H9 (cell line): ENCODE results near the gene ZKSCAN2. TPM values are rescaled to one million over a fixed set of nuclear protein-coding genes. Genes with fewer than 3 reads are reported as not detected.

Experiments
- DNase-seq: peaks from one replicate; pipeline ENCODE4 v3.0.0-alpha.2; 2017
- H2AFZ ChIP-seq: one replicate; pipeline ENCODE4 v1.6.1; 2013; ENCODE audit warnings: mild to moderate bottlenecking, low read length, control low read depth, moderate library complexity
- H2AK5ac ChIP-seq: 2 replicates; pipeline ENCODE4 v1.6.1; 2013; ENCODE audit warnings: low read length, control low read depth, mixed read lengths; ENCODE audit not compliant: insufficient read length
- H2BK120ac ChIP-seq: one replicate; pipeline ENCODE4 v1.6.1; 2013; ENCODE audit warnings: low read depth, mild to moderate bottlenecking, low read length, control low read depth, inconsistent platforms; ENCODE audit not compliant: poor library complexity, severe bottlenecking
- H2BK12ac ChIP-seq: 2 replicates; pipeline ENCODE4 v1.6.1; 2013; ENCODE audit warnings: low read length, control low read depth, mixed read lengths, low read depth; ENCODE audit not compliant: insufficient read length
- H2BK15ac ChIP-seq: 2 replicates; pipeline ENCODE4 v1.6.1; 2013; ENCODE audit warnings: low read depth, low read length, control low read depth
- H2BK20ac ChIP-seq: one replicate; pipeline ENCODE4 v1.6.1; 2013; ENCODE audit warnings: low read depth, mild to moderate bottlenecking, low read length, control low read depth, inconsistent platforms; ENCODE audit not compliant: poor library complexity, severe bottlenecking
- H2BK5ac ChIP-seq: 2 replicates; pipeline ENCODE4 v1.6.1; 2013; ENCODE audit warnings: low read length, control low read depth, mixed read lengths; ENCODE audit not compliant: insufficient read length
- H3K14ac ChIP-seq: 2 replicates; pipeline ENCODE4 v1.6.1; 2013; ENCODE audit warnings: low read length, control low read depth; ENCODE audit not compliant: insufficient read depth
- H3K18ac ChIP-seq: 2 replicates; pipeline ENCODE4 v1.6.1; 2013; ENCODE audit warnings: low read depth, mild to moderate bottlenecking, mixed read lengths, low read length, control low read depth; ENCODE audit not compliant: insufficient read length
- H3K23ac ChIP-seq: 2 replicates; pipeline ENCODE4 v1.6.1; 2013; ENCODE audit warnings: low read length, control low read depth, mixed read lengths, low read depth; ENCODE audit not compliant: insufficient read length
- H3K23me2 ChIP-seq: 2 replicates; pipeline ENCODE4 v1.6.1; 2013; ENCODE audit warnings: low read depth, mild to moderate bottlenecking, mixed read lengths, low read length, control low read depth; ENCODE audit not compliant: insufficient read length, poor library complexity, severe bottlenecking
- H3K27ac ChIP-seq: 2 replicates; pipeline ENCODE4 v1.5.1; 2013; ENCODE audit warnings: low read length, control low read depth, mixed read lengths, low read depth; ENCODE audit not compliant: insufficient read length
- H3K27me3 ChIP-seq: 2 replicates; pipeline ENCODE4 v1.6.1; 2013; ENCODE audit warnings: low read length, control low read depth, inconsistent platforms; ENCODE audit not compliant: insufficient read depth
- H3K4ac ChIP-seq: 2 replicates; pipeline ENCODE4 v1.6.1; 2013; ENCODE audit warnings: low read depth, mild to moderate bottlenecking, control low read depth, inconsistent platforms, low read length, moderate library complexity
- H3K4me1 ChIP-seq: 2 replicates; pipeline ENCODE4 v1.6.1; 2013; ENCODE audit warnings: low read length, control low read depth, inconsistent platforms; ENCODE audit not compliant: insufficient read depth
- H3K4me2 ChIP-seq: 2 replicates; pipeline ENCODE4 v1.6.1; 2013; ENCODE audit warnings: low read length, control low read depth, mixed read lengths; ENCODE audit not compliant: insufficient read length, insufficient read depth
- H3K56ac ChIP-seq: 2 replicates; pipeline ENCODE4 v1.6.1; 2013; ENCODE audit warnings: low read depth, mild to moderate bottlenecking, mixed read lengths, low read length, control low read depth; ENCODE audit not compliant: insufficient read length
- H3K79me1 ChIP-seq: 2 replicates; pipeline ENCODE4 v1.6.1; 2013; ENCODE audit warnings: low read depth, mild to moderate bottlenecking, moderate library complexity, low read length, control low read depth, inconsistent platforms; ENCODE audit not compliant: insufficient read depth, poor library complexity, severe bottlenecking
- H3K79me2 ChIP-seq: 2 replicates; pipeline ENCODE4 v1.6.1; 2013; ENCODE audit warnings: low read length, control low read depth, inconsistent platforms; ENCODE audit not compliant: insufficient read depth
- H3K9ac ChIP-seq: 2 replicates; pipeline ENCODE4 v1.6.1; 2013; ENCODE audit warnings: low read length, control low read depth, mixed read lengths; ENCODE audit not compliant: insufficient read length; ENCODE audit errors: extremely low read depth
- H3K9me3 ChIP-seq: one replicate; pipeline ENCODE4 v1.6.1; 2013; ENCODE audit warnings: low read depth, low read length, inconsistent platforms; ENCODE audit not compliant: control insufficient read depth
- H3T11ph ChIP-seq: one replicate; pipeline ENCODE4 v1.6.1; 2013; ENCODE audit warnings: mild to moderate bottlenecking, low read length, control low read depth, inconsistent platforms
- H4K20me1 ChIP-seq: one replicate; pipeline ENCODE4 v1.6.1; 2013; ENCODE audit not compliant: control insufficient read depth, insufficient read length, insufficient read depth
- H4K5ac ChIP-seq: 2 replicates; pipeline ENCODE4 v1.6.1; 2013; ENCODE audit warnings: low read depth, mild to moderate bottlenecking, mixed read lengths, low read length, control low read depth; ENCODE audit not compliant: insufficient read length
- H4K8ac ChIP-seq: replicated peaks from 2 replicates; pipeline ENCODE4 v1.6.1; 2013; ENCODE audit warnings: low read length, control low read depth, mixed read lengths, low read depth; ENCODE audit not compliant: insufficient read length
- H4K91ac ChIP-seq: 2 replicates; pipeline ENCODE4 v1.6.1; 2013; ENCODE audit warnings: low read depth, mild to moderate bottlenecking, moderate library complexity, mixed read lengths, low read length, control low read depth; ENCODE audit not compliant: insufficient read length
- H3K27ac Mint-ChIP-seq, 3 experiments: 2 replicates in 2 of 3; 3 replicates in 1 of 3; pipeline ENCODE4 v1.8.0; 2020 to 2021; ENCODE audit warnings: mixed read lengths in 3 of 3, mild to moderate bottlenecking in 1 of 3, moderate library complexity in 1 of 3
- H3K27me3 Mint-ChIP-seq: 2 replicates; pipeline ENCODE4 v1.8.0; 2021; ENCODE audit warnings: low read depth, mild to moderate bottlenecking, moderate library complexity, mixed read lengths
- H3K36me3 Mint-ChIP-seq, 3 experiments: 2 replicates in 2 of 3; 3 replicates in 1 of 3; pipeline ENCODE4 v1.8.0; 2020 to 2021; ENCODE audit warnings: low read depth in 3 of 3, mixed read lengths in 3 of 3; ENCODE audit not compliant: insufficient read depth in 1 of 3
- H3K4me1 Mint-ChIP-seq, 2 experiments: 2 replicates each; pipeline ENCODE4 v1.8.0; 2020; ENCODE audit warnings: mixed read lengths in 2 of 2
- H3K4me3 Mint-ChIP-seq, 2 experiments: 2 replicates in 1 of 2; 3 replicates in 1 of 2; pipeline ENCODE4 v1.8.0; 2020 to 2021; ENCODE audit warnings: mild to moderate bottlenecking in 2 of 2, mixed read lengths in 2 of 2, moderate library complexity in 1 of 2
- H3K9me3 Mint-ChIP-seq, 2 experiments: 2 replicates in 1 of 2; 3 replicates in 1 of 2; pipeline ENCODE4 v1.8.0; 2020; ENCODE audit warnings: mild to moderate bottlenecking in 2 of 2, mixed read lengths in 2 of 2, moderate library complexity in 1 of 2
- WGBS: extraction: QIAGEN DNeasy Blood & Tissue Kit; methylation state at CpG from one replicate; pipeline ENCODE4 v1.1.7; 2013; ENCODE audit warnings: missing lambda C conversion rate, low lambda C conversion rate, mixed read lengths; ENCODE audit not compliant: insufficient read length; ENCODE audit errors: extremely low coverage; 5-methylcytosine and 5-hydroxymethylcytosine counted together
- total RNA-seq: library from RNA; stranded (reverse); gene quantifications from 2 replicates; pipeline ENCODE4 v1.2.1, GENCODE V29; 2021
- TF ChIP-seq, protein P1 (sequence below): fragments of 200-600 bp; sonication (generic); conservative IDR thresholded peaks from 3 replicates; pipeline ENCODE4 v1.8.0; 2021; ENCODE audit warnings: antibody characterized with exemption, mild to moderate bottlenecking

ZKSCAN2 gene
- total RNA-seq, 1 experiment from 2014 or later: 16.5 TPM

DNA sequence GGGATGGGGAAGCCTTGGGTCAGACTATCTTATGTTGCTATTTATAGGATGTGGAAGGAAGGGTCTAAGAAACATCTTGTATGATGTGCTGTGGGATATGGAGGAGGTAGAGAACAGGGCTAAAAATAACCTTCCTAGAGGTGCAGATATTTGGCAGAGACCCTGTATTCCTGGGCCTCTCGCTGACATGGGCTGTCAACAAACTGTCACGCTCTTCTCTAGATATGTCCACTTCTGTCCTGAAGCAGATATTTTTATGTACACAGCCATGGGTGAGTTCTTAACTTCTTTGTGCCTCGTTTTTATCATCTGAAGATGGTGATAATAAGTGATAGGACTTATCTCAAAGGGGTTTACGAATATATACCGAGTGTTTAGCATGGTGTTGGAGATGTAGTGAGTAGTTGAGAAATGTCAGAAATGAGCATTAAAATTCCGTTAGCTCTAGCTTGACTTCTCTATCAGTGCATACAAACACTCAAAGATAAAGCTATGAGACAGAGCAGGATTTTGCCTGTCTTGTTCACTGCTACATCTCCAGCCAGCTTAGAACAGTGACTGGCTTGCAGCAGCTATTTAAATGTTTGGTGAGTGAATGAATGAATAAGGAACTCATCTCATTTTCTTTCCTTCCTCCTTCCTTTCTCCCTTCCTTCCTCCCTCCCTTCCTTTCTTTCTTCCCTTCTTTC lies 43.8 kb downstream of the ZKSCAN2 start:
- Histone ChIP-seq H2AK5ac (no peak overlapping the region), H2BK12ac (no peak overlapping the region), H3K9ac (no peak overlapping the region), H3K23ac (no peak overlapping the region), H4K20me1 (no peaks in the 10 kb centered on the region), H4K5ac (no peak overlapping the region), H3K9me3 (no peaks in the 10 kb centered on the region), H2BK5ac (no peak overlapping the region), H4K91ac (no peak overlapping the region), H3T11ph (no peak overlapping the region), H3K4ac (no peak overlapping the region), H2BK20ac (no peak overlapping the region), H3K23me2 (no peaks in the 10 kb centered on the region), H3K27me3 (no peaks in the 10 kb centered on the region), H2AFZ (no peak overlapping the region), H3K56ac (no peak overlapping the region), H3K4me2 (no peak overlapping the region), H3K27ac (no peak overlapping the region), H3K79me2 (no peaks in the 10 kb centered on the region), H2BK15ac (no peak overlapping the region), H3K18ac (no peak overlapping the region), H3K4me1 (no peaks in the 10 kb centered on the region), H3K14ac (no peak overlapping the region), H4K8ac (no peak overlapping the region), H2BK120ac (no peak overlapping the region), H3K79me1 (no peaks in the 10 kb centered on the region)
- H3K27me3 Mint-ChIP-seq: peaks cover 4% of the 10 kb centered on the region
- no peak for DNase-seq
- no peaks in the 10 kb centered on the region for H3K4me1 Mint-ChIP-seq
- H3K9me3 Mint-ChIP-seq: no peaks in the 10 kb centered on the region; a peak in 1 of 5 replicates
- H3K4me3 Mint-ChIP-seq: no peak overlapping the region
- no CpG with 5 or more reads among the region's 6 CpGs for WGBS
- peak overlapping the region in 1 of 3 experiments; percentile 52; a peak in 1 of 7 replicates for H3K27ac Mint-ChIP-seq
- TF ChIP-seq, protein P1, sequence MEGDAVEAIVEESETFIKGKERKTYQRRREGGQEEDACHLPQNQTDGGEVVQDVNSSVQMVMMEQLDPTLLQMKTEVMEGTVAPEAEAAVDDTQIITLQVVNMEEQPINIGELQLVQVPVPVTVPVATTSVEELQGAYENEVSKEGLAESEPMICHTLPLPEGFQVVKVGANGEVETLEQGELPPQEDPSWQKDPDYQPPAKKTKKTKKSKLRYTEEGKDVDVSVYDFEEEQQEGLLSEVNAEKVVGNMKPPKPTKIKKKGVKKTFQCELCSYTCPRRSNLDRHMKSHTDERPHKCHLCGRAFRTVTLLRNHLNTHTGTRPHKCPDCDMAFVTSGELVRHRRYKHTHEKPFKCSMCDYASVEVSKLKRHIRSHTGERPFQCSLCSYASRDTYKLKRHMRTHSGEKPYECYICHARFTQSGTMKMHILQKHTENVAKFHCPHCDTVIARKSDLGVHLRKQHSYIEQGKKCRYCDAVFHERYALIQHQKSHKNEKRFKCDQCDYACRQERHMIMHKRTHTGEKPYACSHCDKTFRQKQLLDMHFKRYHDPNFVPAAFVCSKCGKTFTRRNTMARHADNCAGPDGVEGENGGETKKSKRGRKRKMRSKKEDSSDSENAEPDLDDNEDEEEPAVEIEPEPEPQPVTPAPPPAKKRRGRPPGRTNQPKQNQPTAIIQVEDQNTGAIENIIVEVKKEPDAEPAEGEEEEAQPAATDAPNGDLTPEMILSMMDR: no peak
- no peaks in the 10 kb centered on the region for H3K36me3 Mint-ChIP-seq
